GM19468 (cell line): ENCODE data around the gene KCTD16.

Source experiments
- ATAC-seq: cut with Tn5 transposase; IDR thresholded peaks from one replicate; pipeline ENCODE4 v1.9.1; 2021; ENCODE audit warnings: mild to moderate bottlenecking, moderate library complexity, moderate number of reproducible peaks; ENCODE audit not compliant: unreplicated experiment; ENCODE audit errors: extremely low read depth

The KCTD16 gene

GRCh38 chr5:144481861-144482260 lies 311.2 kb downstream of the KCTD16 start:
- ATAC-seq: no peak

- no peak for ATAC-seq
Observed at GRCh38 chr5:144484124-144484897, 313.6 kb downstream of the KCTD16 start.

- ATAC-seq: no peak
Observed at GRCh38 chr5:144485540-144485939, 314.9 kb downstream of the KCTD16 start.

GRCh38 chr5:144487207-144487606 lies 316.5 kb downstream of the KCTD16 start:
- ATAC-seq: no peak

GRCh38 chr5:144487761-144488160 lies 317.1 kb downstream of the KCTD16 start:
- no peak for ATAC-seq

GRCh38 chr5:144503123-144503522 lies 332.4 kb downstream of the KCTD16 start:
- ATAC-seq: no peak

- ATAC-seq: no peak
Observed at GRCh38 chr5:144504929-144505577, 334.4 kb downstream of the KCTD16 start.

GRCh38 chr5:144510845-144511579 lies 340.3 kb downstream of the KCTD16 start:
- ATAC-seq: no peak

GRCh38 chr5:144511580-144512072 lies 341.0 kb downstream of the KCTD16 start:
- no peak for ATAC-seq

- no peak for ATAC-seq
Observed at GRCh38 chr5:144522698-144523097, 352.0 kb downstream of the KCTD16 start.

- no peak for ATAC-seq
Observed at GRCh38 chr5:144525000-144525399, 354.3 kb downstream of the KCTD16 start.

GRCh38 chr5:144531188-144531587 lies 360.5 kb downstream of the KCTD16 start:
- ATAC-seq: no peak
